Right lobe of liver (tissue), 4 donors: ENCODE data around the gene INPP5A.

Source experiments
- CTCF ChIP-seq, 4 donors: fragments of 200-600 bp in 3 of 4; fragments of 450-650 bp in 1 of 4; IDR thresholded peaks; one replicate each; pipeline versions ENCODE4 v1.5.1 to v1.8.0; 2016 to 2022; ENCODE audit warnings: antibody characterized with exemption in 4 of 4, mild to moderate bottlenecking in 2 of 4
- POLR2A ChIP-seq: fragments of 450-650 bp; IDR thresholded peaks from one replicate; pipeline ENCODE4 v1.6.1; 2017; ENCODE audit warnings: antibody characterized with exemption, mild to moderate bottlenecking
- donor health status: DM: no; HTN: no; CAD: no.
- donor health status: DM: no; HTN: no; CAD: no.
- donor health status: DM: no; HTN: yes; CAD: no.

- TF ChIP-seq CTCF (IDR thresholded peaks at IDR 0.05) (no peak), POLR2A (no peak)
Measured at GRCh38 chr10:132591166-132591971, 53.8 kb downstream of the INPP5A start.
